GM19099 (cell line): ENCODE data around the gene EEF2K.

Experiments
- POLR2A ChIP-seq: IDR thresholded peaks from 3 replicates; pipeline ENCODE4 v1.6.1; 2011; ENCODE audit warnings: low read depth; ENCODE audit not compliant: insufficient read length; ENCODE audit errors: extremely low read depth

The EEF2K gene

GRCh38 chr16:22206013-22206841, at the start of gene EEF2K:
Gene EEF2K (plus strand): TSS chr16:22206278. CDS start chr16:22225730, 19,452 bp downstream.
- TF ChIP-seq POLR2A: peak; percentile 75

GRCh38 chr16:22161401-22161800, 44.7 kb upstream of the EEF2K start:
- TF ChIP-seq POLR2A: no peak

GRCh38 chr16:22161999-22162655, 44.0 kb upstream of the EEF2K start, which contains the start of gene SDR42E2:
Gene SDR42E2 (plus strand): TSS chr16:22162506. CDS start chr16:22165583, 3,077 bp downstream.
- no peak for TF ChIP-seq POLR2A

GRCh38 chr16:22162656-22163009, 43.4 kb upstream of the EEF2K start:
- no peak for TF ChIP-seq POLR2A

GRCh38 chr16:22163806-22164205, 42.3 kb upstream of the EEF2K start:
- TF ChIP-seq POLR2A: no peak

- no peak for TF ChIP-seq POLR2A
Measured at GRCh38 chr16:22164482-22164881, 41.6 kb upstream of the EEF2K start.

- no peak for TF ChIP-seq POLR2A
Measured at GRCh38 chr16:22165508-22166285, 40.4 kb upstream of the EEF2K start.

GRCh38 chr16:22171953-22172352, 34.1 kb upstream of the EEF2K start:
- no peak for TF ChIP-seq POLR2A

GRCh38 chr16:22174642-22175041, 31.4 kb upstream of the EEF2K start:
- TF ChIP-seq POLR2A: no peak

- TF ChIP-seq POLR2A: no peak
Measured at GRCh38 chr16:22177968-22178930, 27.8 kb upstream of the EEF2K start.

- TF ChIP-seq POLR2A: no peak
Measured at GRCh38 chr16:22181426-22181825, 24.7 kb upstream of the EEF2K start.

GRCh38 chr16:22181843-22182242, 24.2 kb upstream of the EEF2K start:
- no peak for TF ChIP-seq POLR2A

- no peak for TF ChIP-seq POLR2A
Measured at GRCh38 chr16:22183335-22183734, 22.7 kb upstream of the EEF2K start.

- no peak for TF ChIP-seq POLR2A
Measured at GRCh38 chr16:22183901-22184614, 22.0 kb upstream of the EEF2K start.
